Epidermal melanocyte (primary cell): ENCODE results near the gene USP20.

ENCODE experiments used
- DNase-seq: peaks from one replicate; pipeline ENCODE4 v3.0.0; 2011; ENCODE audit warnings: low spot score; ENCODE audit not compliant: insufficient read length

USP20 gene

DNA sequence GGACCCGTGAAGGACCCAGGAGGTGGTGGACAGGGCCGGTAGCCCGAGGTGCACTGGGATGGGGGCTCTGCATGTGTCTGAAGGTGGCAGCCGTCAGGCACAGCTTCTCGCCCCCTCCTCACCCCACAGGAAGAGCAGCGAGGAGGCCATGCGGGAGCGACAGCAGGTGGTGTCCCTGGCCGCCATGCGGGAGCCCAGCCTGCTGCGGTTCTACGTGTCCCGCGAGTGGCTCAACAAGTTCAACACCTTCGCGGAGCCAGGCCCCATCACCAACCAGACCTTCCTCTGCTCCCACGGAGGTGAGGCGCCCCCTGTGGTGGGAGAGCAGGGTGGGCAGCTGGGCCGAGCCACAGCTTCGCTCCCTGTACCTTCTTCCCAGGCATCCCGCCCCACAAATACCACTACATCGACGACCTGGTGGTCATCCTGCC is 39.9 kb downstream of the USP20 start:
- DNase-seq = no peak

DNA sequence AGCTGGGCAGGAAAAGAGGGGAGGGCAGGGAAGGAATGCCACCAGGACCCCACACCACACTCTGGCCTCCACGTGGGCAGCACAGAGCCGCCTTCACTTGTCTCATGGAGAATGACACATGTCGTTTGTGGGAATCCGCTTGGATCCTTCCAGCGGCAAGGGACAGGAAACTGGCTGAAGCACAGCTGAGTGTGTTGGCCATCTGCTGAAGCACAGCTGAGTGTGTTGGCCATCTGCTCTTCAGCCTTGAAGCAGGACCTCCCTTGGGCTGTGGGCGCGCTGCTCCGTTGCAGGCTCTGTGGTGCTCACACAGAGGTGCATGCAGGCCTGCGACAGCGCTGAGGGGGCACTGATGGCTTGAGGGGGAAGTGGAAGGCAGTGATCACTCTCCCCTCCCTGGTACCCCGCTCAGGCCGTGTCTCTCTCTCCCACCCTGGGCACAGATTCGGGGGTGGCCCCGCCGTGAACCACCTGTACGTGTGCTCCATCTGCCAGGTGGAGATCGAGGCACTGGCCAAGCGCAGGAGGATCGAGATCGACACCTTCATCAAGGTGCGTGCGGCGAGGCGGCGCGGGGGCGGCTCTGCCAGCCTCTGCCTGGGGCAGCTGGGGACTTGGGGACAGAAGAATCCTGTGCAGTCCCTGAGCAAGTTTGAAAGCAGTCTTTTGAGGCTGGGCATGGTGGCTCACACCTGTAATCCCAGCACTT is 40.6 kb downstream of the USP20 start:
- no peak for DNase-seq

DNA sequence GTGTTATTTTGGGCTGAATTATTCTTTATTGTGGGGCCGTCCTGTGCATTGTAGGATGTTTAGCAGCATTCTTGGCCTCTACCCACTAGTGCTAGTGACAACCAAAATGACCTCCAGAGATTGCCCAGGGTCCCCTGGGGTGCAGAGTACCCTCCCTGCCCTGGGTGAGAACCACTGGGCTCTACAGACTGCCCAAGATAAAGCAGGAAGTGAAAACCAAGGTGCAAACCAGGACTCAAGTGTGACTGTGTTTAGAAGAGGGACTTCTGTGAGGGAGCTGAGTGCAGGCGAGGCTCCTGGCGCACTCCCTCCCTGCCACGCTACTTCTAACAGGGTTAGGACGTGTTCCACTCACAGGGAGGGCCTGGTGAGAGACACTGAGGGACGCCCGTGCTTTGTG is 41.6 kb downstream of the USP20 start:
- no peak for DNase-seq

DNA sequence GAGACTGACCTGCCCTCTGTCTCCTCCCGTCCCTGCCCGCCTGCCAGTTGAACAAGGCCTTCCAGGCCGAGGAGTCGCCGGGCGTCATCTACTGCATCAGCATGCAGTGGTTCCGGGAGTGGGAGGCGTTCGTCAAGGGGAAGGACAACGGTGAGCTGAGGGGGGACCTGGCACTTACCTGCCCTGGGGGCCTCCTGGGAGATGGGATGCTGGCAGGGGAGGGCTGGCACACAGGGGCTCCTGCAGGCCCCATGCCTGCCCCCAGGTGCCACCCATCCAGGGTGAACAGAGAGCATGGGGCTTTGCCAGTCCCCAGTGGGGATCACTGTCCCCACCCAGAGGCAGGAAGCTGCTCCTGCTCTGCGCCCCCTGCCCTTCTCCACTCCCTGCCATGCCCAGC is 43.0 kb downstream of the USP20 start:
- DNase-seq = no peak

DNA sequence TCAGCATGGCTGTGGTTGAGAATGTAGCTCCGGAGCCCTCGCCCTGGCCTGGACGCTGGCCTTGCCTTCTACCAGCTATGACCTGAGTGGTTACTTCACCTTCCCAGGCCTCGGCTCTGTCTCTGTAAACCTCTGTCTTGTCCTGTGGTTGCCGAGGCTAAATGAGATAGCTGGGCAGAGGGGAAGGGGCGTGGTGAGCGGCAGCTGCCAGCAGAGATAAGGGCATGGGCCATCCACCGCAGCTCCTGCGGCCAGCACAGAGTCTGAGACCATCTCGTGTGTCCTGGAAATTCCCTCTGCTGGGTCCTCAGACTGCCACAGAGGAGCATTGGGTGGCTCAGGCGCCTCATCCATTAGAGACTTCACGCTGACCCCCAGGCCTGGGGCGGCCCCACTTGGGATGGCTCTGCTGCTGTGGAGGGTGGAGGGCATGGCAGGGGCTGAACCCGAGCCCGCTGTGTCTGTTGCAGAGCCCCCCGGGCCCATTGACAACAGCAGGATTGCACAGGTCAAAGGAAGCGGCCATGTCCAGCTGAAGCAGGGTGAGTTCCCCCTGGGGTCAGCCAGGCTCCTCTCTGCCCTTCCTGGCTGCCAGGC is 43.9 kb downstream of the USP20 start:
- DNase-seq = no peak

DNA sequence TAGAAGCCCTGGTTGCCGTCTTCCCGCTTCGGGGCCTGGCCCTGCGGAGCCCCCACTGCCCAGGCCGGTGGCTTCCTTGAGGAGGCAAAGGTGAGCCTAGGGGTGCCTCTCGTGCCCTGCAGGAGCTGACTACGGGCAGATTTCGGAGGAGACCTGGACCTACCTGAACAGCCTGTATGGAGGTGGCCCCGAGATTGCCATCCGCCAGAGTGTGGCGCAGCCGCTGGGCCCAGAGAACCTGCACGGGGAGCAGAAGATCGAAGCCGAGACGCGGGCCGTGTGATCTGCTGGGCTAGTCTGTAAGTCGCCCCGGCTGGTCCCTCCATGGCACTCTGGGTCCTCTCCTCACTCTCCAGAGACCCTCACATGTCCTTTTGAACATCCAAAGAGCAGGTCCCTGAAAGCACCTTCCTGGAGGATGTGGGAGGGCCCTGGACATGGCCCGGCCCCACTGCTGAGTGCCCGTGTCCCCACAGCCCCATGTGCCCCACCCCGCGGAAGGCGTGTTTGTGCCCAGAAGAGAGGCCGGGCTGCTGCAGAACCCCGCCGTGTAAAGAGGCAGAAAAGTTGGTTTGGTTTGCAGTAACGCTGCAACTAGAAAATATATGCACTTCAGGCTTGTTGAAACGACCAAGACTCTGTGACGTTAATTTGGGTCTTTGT is 44.9 kb downstream of the USP20 start:
- DNase-seq = no peak

DNA sequence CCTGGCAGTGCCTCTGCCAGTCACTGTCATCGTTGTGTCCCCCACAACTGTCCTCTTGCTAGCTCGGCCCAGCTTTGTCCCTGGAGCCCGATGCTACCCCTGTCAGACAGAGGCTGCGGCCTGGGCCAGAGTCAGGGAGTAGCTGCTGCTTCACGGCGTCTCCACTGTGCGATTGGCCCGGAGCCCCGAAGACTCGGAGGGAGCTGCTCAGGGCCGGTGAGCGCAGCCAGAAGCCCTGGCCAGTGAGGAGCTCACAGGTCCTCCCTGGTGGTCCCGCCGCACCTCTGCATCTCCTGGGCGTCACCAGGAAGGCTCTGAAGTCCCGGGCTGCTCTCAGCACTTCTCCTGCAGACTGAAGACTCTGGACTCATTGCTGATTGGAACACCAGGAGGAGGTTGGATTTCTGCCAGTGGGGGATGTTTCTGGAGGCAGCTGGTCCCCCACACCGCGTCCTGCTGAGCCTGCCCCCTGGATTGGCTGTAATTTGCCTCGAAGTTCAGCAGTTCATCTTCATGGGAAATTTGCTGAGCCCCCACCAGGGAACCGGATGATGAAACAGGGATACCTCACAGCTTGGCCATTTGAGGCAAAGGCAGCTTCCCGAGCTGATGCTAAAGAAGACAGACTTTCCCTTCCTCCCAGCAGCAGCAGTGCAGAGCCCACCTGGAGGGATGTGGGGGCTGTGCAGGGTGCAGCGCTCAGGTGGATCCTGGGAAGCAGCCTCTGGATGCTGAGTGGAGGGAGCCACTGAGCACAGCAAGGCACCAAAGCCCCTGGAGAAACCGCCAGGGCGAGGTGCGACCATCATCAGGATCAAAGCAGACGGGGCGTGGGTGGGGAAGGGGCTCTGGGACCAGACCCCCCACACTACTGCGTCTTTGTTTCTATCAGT is 45.6 kb downstream of the USP20 start:
- no peak for DNase-seq

DNA sequence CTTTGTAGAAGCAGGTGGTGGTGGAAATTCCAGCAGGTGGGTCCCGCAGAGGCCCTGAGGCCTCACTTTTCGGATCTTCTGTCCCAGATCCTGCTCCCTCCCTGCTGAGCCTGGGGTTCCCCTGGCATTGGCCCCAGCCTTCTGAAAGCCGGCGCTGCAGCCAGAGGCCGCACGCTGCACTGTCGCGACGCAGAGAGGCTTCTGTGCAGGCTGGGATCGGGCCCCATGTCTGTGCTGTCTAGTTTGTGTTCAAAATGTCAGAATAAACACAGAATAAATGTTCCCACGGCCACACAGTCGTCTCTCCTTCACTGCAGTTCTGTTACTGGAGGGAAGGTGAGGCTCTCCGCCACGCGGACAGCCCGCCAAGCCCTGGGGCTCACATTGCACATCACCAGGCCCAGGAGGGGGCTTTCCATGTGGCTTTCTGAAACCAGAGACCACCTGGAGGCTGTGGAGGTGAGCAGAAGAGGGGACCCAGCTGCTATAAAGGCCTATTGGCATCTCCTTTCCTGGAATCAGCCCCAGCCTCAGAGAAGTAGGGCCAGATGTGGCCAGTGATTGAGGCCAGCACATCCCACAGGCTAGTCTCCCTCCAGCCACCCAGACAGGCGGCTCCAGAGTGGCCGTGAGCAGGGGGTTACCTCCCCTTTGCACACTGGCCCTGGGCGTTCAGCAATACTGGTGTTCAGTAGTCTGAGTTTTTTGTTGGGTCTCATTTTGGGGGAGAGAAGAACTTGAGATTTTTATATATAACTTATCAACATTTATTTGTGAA is 46.5 kb downstream of the USP20 start:
- no peak for DNase-seq

DNA sequence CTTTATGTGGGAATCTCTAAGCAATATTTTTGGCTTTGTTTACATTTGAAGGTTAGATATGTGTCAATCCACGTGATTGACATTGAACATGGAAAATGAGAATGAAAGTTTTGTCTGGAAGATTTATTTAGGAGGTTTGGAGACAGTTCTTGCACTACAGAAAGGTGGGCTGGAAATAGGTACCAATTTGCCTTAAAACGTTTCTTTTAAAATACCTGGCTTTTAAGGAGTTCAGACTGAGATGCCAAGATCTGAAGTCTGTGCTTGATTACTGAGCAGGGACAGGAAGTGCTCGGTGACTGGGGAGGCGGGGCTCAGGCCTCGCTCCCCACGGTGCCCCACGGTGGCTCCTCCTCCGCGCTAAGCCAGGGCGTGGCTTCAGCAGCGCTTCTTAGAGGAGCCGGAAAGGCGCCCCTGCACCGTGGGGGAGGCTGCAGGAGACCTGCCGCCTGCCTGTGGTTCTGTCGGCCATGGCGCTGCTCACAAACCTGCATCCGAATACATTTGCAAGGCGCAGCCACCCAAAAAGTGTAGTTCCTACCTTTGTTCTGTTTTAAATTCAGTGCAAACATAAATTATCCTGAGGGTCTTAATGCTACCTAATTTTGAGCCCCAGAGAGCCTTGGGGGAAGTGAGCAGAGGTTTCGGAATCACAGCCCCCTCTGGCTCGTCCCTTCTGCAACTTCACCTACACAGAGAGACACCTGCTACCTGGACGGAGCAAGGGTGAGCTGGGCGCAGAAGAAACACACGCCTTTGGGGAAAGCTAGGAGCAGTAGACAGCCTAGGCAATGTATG is 49.2 kb downstream of the USP20 start:
- DNase-seq = peak; percentile 83

DNA sequence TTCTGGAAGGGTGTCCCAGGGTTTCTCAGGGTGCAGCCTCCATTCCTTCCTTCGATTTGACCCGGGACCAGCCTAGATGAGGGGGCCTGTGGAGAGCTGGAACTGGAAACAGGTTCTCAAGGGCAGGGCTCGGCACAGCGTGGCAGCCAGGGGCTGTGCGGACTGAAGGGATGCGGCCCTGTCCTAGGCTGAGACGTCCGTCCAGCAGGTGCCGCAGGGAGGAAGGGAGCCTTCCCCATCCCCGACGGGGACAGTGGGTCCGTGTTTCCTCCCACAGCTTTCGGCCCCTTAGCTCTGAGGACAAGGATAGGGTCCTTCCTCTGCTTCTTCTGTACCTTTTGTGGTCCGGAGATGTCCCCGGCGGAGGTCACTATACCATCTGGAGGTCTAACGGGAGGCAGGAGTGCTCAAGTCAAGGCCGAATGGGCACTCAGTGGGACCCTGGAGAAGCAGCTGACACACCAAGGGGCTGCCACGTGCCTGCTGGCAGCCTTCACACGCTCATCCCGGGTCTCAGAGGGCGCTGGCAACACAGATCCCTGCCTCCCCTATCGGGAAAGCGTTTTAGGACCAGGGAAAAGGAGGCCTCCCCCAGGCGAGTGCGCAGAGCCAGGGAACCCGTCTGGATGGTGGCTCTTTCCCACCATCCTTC is 49.9 kb downstream of the USP20 start:
- DNase-seq = no peak

DNA sequence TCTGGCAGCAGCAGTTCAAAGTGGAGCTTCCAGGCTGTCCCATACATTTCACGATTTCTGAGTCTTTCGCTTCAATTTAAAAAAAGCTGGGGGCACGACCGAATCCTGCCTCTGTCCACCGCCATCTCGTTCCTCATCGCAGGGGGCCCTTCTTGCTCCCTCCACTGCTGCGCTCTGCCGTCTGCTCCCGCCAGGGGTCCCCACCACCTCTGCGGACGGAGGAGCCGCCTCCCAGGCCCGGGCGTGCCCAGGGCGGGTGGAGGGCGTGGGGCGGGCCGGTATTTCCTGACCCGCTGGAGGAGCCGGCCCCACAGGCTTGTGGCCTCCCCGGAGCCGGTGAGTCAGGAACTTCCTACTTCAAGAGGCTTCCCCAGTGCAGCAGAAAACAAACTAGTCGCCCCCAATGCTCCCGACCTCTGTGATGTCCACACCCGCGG is 50.4 kb downstream of the USP20 start:
- DNase-seq = peak; percentile 73

DNA sequence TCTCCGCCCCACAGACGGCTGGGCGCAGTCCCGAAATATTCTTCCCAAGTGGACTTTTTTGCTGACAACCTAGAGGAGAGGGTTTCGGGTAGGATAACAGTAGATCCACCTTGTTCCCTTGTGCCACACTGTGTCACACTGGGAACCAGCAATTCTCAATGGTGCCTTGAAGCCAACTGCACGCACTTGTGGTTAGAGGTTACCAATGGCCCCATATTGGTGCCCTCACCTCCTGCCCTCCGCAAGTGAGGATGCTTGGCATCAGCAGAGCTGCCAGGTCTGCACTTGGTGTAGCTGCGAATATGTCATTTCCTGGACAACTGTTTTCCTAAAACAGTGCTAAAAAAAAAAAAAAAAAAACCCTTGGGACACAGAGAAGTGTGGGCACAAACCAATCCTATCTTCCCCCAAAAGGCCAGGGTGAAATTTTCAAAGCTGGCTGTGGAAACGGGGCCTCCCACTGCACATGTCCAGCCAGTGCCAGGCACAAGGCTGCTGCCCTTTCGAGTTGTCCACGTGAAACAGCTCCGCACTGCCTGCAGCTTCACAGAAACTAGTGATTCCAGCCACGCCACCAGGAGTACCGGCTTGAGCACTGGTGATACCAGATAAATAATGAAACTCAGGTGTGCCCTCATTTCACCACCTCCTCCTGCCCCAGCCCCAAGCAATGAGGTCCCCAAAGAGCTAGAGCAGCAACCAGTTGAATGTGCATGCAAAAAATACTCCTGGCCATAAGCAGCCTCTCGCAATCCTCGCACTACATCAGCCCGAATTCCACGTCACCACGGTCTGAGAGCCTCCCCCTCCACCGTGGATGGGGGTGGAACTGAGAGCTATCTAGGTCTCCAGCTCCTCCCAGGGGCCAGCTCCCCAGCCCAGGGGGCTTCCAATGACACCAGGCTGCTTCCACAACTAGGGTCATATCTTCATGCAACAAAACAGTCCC is 51.2 kb downstream of the USP20 start:
- DNase-seq = no peak

DNA sequence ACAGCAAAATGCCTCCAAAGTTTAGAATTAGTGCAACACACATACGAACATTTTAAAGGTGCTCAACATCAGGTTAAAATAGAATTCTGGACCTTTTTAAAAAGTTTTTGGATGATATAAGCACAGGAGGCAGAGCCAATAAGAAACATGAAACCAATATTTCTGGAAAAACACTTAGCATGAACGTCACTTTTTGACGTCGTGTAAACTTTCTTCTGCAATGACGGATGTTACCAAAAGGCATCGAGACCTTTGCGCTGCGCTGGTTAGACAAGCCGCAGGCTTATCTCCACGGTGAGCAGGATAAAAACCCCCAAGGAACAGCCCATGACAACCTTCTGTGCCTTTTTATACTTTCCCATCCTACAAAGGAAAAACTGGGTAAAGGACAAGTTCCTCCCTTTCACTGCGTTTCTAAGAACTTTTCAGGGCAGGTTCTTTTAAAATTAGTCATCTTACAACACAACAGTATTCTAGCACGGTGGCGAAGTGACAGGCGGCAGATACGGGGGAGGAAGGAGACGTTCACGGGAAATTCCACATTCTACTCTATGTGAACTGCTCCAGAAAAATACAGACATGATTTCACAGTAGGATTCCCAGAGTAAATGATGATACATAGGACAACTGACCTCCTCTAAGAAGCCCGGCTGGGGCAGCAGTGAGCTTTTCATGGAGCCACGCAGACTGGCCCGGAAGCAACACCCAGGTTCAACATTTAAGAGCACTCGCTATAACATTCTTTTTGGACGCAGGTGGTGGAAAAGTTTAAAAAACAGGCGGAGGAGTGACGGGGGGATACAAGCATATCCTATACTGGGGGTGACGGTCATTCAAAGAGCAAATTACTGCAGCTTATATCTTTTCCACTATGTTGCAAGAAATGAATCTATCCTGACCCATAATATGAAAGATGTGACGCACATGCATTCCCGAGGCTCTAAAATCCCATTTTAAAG is 52.4 kb downstream of the USP20 start:
- DNase-seq = no peak

DNA sequence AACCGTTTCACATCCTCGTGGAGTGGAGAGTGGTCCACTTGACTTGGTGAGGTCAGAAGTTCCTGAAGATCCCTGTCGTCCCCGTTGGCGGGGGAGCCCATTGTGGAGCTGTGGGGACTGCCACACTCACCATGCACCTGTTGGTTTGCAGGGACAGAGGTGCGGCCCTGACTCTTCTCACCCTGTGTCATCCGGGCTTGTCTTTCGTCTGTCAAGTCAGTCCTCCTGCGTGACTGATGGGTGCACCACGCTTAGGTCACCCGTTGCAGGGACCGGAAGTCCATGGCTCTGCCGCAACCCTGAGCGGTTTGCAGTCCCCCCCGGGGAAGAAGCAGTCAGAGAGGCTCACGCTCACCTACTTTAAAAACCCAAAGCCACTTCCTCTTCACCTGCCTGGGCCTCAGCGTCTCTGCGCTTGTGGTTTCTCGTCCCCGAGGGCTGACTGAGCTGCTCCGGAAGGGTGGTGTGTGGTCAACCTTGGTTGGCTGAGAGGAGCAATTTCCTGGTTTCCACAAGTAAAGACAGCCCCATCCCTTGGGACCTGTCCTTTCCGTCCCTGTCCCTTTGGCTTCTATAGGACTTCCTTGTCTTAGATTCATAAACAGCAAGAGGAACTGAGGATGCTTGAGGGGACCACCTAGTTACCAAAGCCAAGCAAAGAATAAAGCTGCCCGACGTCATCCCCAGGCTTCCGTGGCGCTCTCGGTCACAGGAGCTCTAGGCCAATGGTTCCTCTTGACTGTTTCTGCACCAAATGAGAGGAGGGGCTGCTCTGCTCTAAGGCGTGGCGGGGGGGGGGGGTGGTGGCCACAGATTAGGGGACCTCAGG is 53.2 kb downstream of the USP20 start:
- DNase-seq = no peak

DNA sequence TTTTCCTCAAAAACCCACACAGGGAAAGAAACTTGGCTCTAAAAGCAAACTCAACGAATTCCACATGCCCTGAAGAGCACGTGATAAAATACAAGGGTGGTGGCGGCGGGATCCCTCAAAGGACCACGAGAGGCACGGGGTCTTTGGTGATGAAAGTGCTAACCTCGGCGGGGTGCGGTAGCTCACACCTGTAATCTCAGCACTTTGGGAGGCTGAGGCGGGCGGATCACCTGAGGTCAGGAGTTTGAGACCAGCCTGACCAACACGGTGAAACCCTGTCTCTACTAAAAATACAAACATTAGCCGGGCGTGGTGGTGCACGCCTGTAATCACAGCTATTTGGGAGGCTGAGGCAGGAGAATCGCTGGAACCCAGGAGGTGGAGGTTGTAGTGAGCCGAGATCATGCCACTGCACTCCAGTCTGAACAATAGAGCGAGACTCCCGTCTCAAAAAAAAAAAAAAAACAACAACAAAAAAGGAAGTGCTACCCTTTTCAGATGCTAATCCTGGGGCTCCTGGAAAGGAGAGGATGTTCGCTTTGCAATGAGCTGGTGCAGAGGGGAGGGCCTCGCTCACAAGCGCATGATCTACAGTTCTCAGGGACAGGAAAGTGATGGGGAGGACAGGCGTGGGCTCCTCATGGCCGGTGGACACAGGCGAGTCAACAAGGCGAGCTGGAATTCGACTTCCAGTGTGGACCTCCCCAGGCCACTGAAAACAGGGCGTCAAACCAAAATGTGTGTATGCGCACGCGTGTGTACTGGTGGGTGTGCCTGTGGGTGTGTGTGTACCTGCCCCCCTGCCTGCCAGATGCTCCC is 54.1 kb downstream of the USP20 start:
- no peak for DNase-seq
